ENCODE results near the gene PCDH12.

GRCh38 chr5:141969783-141970771 lies 12.1 kb upstream of the PCDH12 start:
- TF ChIP-seq CTCF (IDR thresholded peaks at IDR 0.05; ENCODE audit: poor library complexity, severe bottlenecking) (no peak), REST (IDR thresholded peaks at IDR 0.05; ENCODE audit: borderline replicate concordance) (no peak), RAD21 (conservative IDR thresholded peaks at IDR 0.05) (no peak), EZH2 (IDR thresholded peaks at IDR 0.05; ENCODE audit: borderline replicate concordance, insufficient read depth, low read length, poor library complexity, severe bottlenecking) (no peak), EP300 (conservative IDR thresholded peaks at IDR 0.05; ENCODE audit: poor library complexity, severe bottlenecking) (no peak), POLR2AphosphoS5 (IDR thresholded peaks at IDR 0.05) (no peak), TAF1 (IDR thresholded peaks at IDR 0.05; ENCODE audit: low read depth) (no peak), MXI1 (conservative IDR thresholded peaks at IDR 0.05; ENCODE audit: poor library complexity, severe bottlenecking) (no peak), SMC3 (conservative IDR thresholded peaks at IDR 0.05; ENCODE audit: poor library complexity) (no peak)

All from neural cell (in vitro differentiated cells).